Stomach (tissue), 4 donors: ENCODE data around the gene ZNF761.
"Not testable (repeated sequence)": the region's sequence is repeated elsewhere in the genome, so short reads cannot be mapped to it uniquely, and the experiment has no call there.

Source experiments
- CTCF ChIP-seq, 7 experiments: fragments of 450-650 bp in 4 of 7; fragments of 200-600 bp in 3 of 7; sonication (generic) in 3 of 7; IDR thresholded peaks; one replicate each; pipeline ENCODE4 v1.5.1; 2016 to 2019; ENCODE audit warnings: antibody characterized with exemption in 7 of 7, control low read depth in 2 of 7, mild to moderate bottlenecking in 1 of 7
- EP300 ChIP-seq: sonication (generic); formaldehyde crosslinking; IDR thresholded peaks from one replicate; pipeline ENCODE4 v1.6.1; 2017; ENCODE audit warnings: antibody characterized with exemption
- POLR2A ChIP-seq, 4 donors: fragments of 450-650 bp; IDR thresholded peaks; one replicate each; pipeline ENCODE4 v1.6.1; 2016; ENCODE audit warnings: antibody characterized with exemption in 4 of 4, control low read depth in 2 of 4, mild to moderate bottlenecking in 1 of 4, moderate library complexity in 1 of 4

GRCh38 chr19:53483751-53484150, 52.0 kb downstream of the ZNF761 start:
- not testable (repeated sequence) for TF ChIP-seq POLR2A (IDR thresholded peaks at IDR 0.05); EP300; CTCF (IDR thresholded peaks at IDR 0.05)
